Liver (tissue), 3 donors: ENCODE data around the gene ZNF485.

ENCODE experiments used
- ATF3 ChIP-seq: IDR thresholded peaks from 2 replicates; pipeline ENCODE4 v1.6.1; 2016; ENCODE audit warnings: antibody characterized with exemption
- CTCF ChIP-seq: fragments of 150-350 bp; IDR thresholded peaks from 2 replicates; pipeline ENCODE4 v1.5.1; 2017; ENCODE audit warnings: improper control_type of control experiment, low read depth, low read length; ENCODE audit not compliant: missing input control
- EGR1 ChIP-seq, 2 donors: IDR thresholded peaks; 2 replicates each; pipeline ENCODE4 v1.6.1; 2016 to 2018; ENCODE audit warnings: antibody characterized with exemption in 2 of 2, low read depth in 2 of 2
- FOXA1 ChIP-seq: IDR thresholded peaks from 2 replicates; pipeline ENCODE4 v1.6.1; 2016; ENCODE audit warnings: antibody characterized with exemption
- GABPA ChIP-seq, 2 donors: IDR thresholded peaks in 1 of 2; conservative IDR thresholded peaks in 1 of 2; 2 replicates each; pipeline ENCODE4 v1.6.1; 2016; ENCODE audit warnings: antibody characterized with exemption in 2 of 2, mild to moderate bottlenecking in 1 of 2, moderate library complexity in 1 of 2
- HNF4G ChIP-seq: IDR thresholded peaks from 2 replicates; pipeline ENCODE4 v1.6.1; 2016; ENCODE audit warnings: antibody characterized with exemption
- JUND ChIP-seq, 2 donors: IDR thresholded peaks; 2 replicates each; pipeline ENCODE4 v1.6.1; 2016; ENCODE audit warnings: antibody characterized with exemption in 2 of 2
- MAX ChIP-seq: IDR thresholded peaks from 2 replicates; pipeline ENCODE4 v1.6.1; 2016; ENCODE audit warnings: antibody characterized with exemption
- RAD21 ChIP-seq, 2 donors: IDR thresholded peaks; 2 replicates each; pipeline ENCODE4 v1.6.1; 2016; ENCODE audit warnings: antibody characterized with exemption in 2 of 2, mild to moderate bottlenecking in 2 of 2
- REST ChIP-seq: IDR thresholded peaks from 2 replicates; pipeline ENCODE4 v1.6.1; 2016; ENCODE audit warnings: antibody characterized with exemption, mild to moderate bottlenecking
- RXRA ChIP-seq, 2 donors: IDR thresholded peaks; 2 replicates each; pipeline ENCODE4 v1.6.1; 2017 to 2018; ENCODE audit warnings: antibody characterized with exemption in 2 of 2, mild to moderate bottlenecking in 1 of 2
- SP1 ChIP-seq: IDR thresholded peaks from 2 replicates; pipeline ENCODE4 v1.6.1; 2018; ENCODE audit warnings: antibody characterized with exemption, mild to moderate bottlenecking
- TAF1 ChIP-seq: conservative IDR thresholded peaks from 2 replicates; pipeline ENCODE4 v1.6.1; 2016; ENCODE audit warnings: antibody characterized with exemption, mild to moderate bottlenecking
- YY1 ChIP-seq: IDR thresholded peaks from 2 replicates; pipeline ENCODE4 v1.6.1; 2016; ENCODE audit warnings: antibody characterized with exemption, mild to moderate bottlenecking
- donor health status: healthy.
- donor health status: healthy.

- no peak for TF ChIP-seq CTCF
- no peak for TF ChIP-seq SP1
- no peak for TF ChIP-seq FOXA1
- TF ChIP-seq MAX: no peak
- no peak for TF ChIP-seq RAD21 (IDR thresholded peaks at IDR 0.05)
- no peak for TF ChIP-seq HNF4G
- no peak for TF ChIP-seq JUND (IDR thresholded peaks at IDR 0.05)
- TF ChIP-seq GABPA (IDR thresholded peaks at IDR 0.05 in 1 of 2, conservative IDR thresholded peaks at IDR 0.05 in 1 of 2): peak in 1 of 2 donors; percentile 18
- TF ChIP-seq RXRA (IDR thresholded peaks at IDR 0.05): no peak
- no peak for TF ChIP-seq TAF1
- TF ChIP-seq REST: no peak
- no peak for TF ChIP-seq EGR1 (IDR thresholded peaks at IDR 0.05; ENCODE audit: low read depth in 2 of 2)
- TF ChIP-seq ATF3: no peak
- no peak for TF ChIP-seq YY1
Observed at GRCh38 chr10:43648398-43649184, 42.4 kb downstream of the ZNF485 start, which contains the start of gene ZNF32.
